DND-41 (cell line): ENCODE results near the gene ERC2.

ENCODE experiments used
- CTCF ChIP-seq: IDR thresholded peaks from 2 replicates; pipeline ENCODE4 v1.5.1; 2012; ENCODE audit warnings: borderline replicate concordance, low read length, moderate library complexity, mild to moderate bottlenecking; ENCODE audit not compliant: poor library complexity, severe bottlenecking; ENCODE audit errors: extremely low read depth
- EZH2 ChIP-seq: IDR thresholded peaks from 3 replicates; pipeline ENCODE4 v1.6.1; 2012; ENCODE audit warnings: borderline replicate concordance, low read depth, mild to moderate bottlenecking, moderate library complexity, low read length, inconsistent platforms; ENCODE audit not compliant: severe bottlenecking

- no peak for TF ChIP-seq CTCF
- no peak for TF ChIP-seq EZH2
These were observed 955.5 kb downstream of the ERC2 start for GRCh38 chr3:55512571-55513343.
